HEK293 (cell line): Measurements from ENCODE around the gene VPS35L.

Experiments
- CTCF ChIA-PET: fragments of 350-600 bp; formaldehyde crosslinking; extraction: SDS; loops from one replicate; lab custom pipeline; 2021; ENCODE audit warnings: antibody characterized with exemption; lab: Yijun Ruan, JAX
- POLR2A ChIA-PET: fragments of 300-600 bp; formaldehyde crosslinking; extraction: SDS; loops from one replicate; lab custom pipeline; 2020; ENCODE audit warnings: antibody characterized with exemption, inconsistent platforms; lab: Yijun Ruan, JAX
- H3K27ac ChIP-seq: fragments of 200-500 bp; sonication (Bioruptor generic); 2 replicates; pipeline ENCODE4 v1.5.1; 2014; ENCODE audit warnings: low read depth, low read length, control low read depth, inconsistent platforms; ENCODE audit errors: extremely low read depth
- H3K36me3 ChIP-seq, 2 experiments: fragments of 200-500 bp in 1 of 2; sonication (Bioruptor generic) in 1 of 2; 1 replicate in 1 of 2; 2 replicates in 1 of 2; pipeline ENCODE4 v1.5.1; 2014 to 2017; ENCODE audit warnings: inconsistent platforms in 2 of 2, low read length in 2 of 2; ENCODE audit not compliant: control insufficient read depth in 2 of 2, insufficient read depth in 1 of 2
- H3K4me1 ChIP-seq: fragments of 200-500 bp; sonication (Bioruptor generic); 2 replicates; pipeline ENCODE4 v1.5.1; 2014; ENCODE audit warnings: mild to moderate bottlenecking, low read length, inconsistent platforms; ENCODE audit not compliant: control insufficient read depth, insufficient read depth
- H3K4me3 ChIP-seq: 2 replicates; pipeline ENCODE4 v1.5.1; 2011; ENCODE audit warnings: low read depth, mild to moderate bottlenecking, control low read depth, low read length, moderate library complexity
- H3K9me3 ChIP-seq: fragments of 200-500 bp; sonication (Bioruptor generic); 2 replicates; pipeline ENCODE4 v1.5.1; 2014; ENCODE audit warnings: low read depth, low read length, inconsistent platforms; ENCODE audit not compliant: control insufficient read depth, insufficient read depth
- GLIS2 ChIP-seq: fragments of 450-650 bp; formaldehyde crosslinking; IDR thresholded peaks from 2 replicates; pipeline ENCODE4 v1.5.1; 2016; ENCODE audit warnings: missing biosample characterization, missing genetic modification characterization
- REST ChIP-seq: fragments of 450-650 bp; formaldehyde crosslinking; IDR thresholded peaks from 2 replicates; pipeline ENCODE4 v1.5.1; 2016; ENCODE audit warnings: missing biosample characterization, missing genetic modification characterization
- ZBTB8A ChIP-seq: fragments of 450-650 bp; formaldehyde crosslinking; IDR thresholded peaks from 2 replicates; pipeline ENCODE4 v1.5.1; 2016; ENCODE audit warnings: missing biosample characterization, missing genetic modification characterization
- ZNF214 ChIP-seq: fragments of 450-650 bp; formaldehyde crosslinking; IDR thresholded peaks from 2 replicates; pipeline ENCODE4 v1.5.1; 2017; ENCODE audit warnings: missing biosample characterization, mild to moderate bottlenecking, missing genetic modification characterization, borderline replicate concordance
- ZNF280D ChIP-seq: fragments of 450-650 bp; formaldehyde crosslinking; IDR thresholded peaks from 2 replicates; pipeline ENCODE4 v1.5.1; 2016; ENCODE audit warnings: missing biosample characterization, missing genetic modification characterization
- ZNF311 ChIP-seq: fragments of 450-650 bp; formaldehyde crosslinking; IDR thresholded peaks from 2 replicates; pipeline ENCODE4 v1.5.1; 2017; ENCODE audit warnings: missing biosample characterization, missing genetic modification characterization, borderline replicate concordance
- ZNF391 ChIP-seq: fragments of 450-650 bp; formaldehyde crosslinking; IDR thresholded peaks from 2 replicates; pipeline ENCODE4 v1.5.1; 2016; ENCODE audit warnings: low read depth, missing biosample characterization, missing genetic modification characterization, borderline replicate concordance
- ZNF394 ChIP-seq: fragments of 450-650 bp; formaldehyde crosslinking; IDR thresholded peaks from 2 replicates; pipeline ENCODE4 v1.5.1; 2016; ENCODE audit warnings: missing biosample characterization, missing genetic modification characterization, mild to moderate bottlenecking, moderate library complexity, borderline replicate concordance
- ZNF433 ChIP-seq: fragments of 450-650 bp; formaldehyde crosslinking; IDR thresholded peaks from 2 replicates; pipeline ENCODE4 v1.5.1; 2016; ENCODE audit warnings: missing biosample characterization, missing genetic modification characterization, low read depth
- ZNF514 ChIP-seq: fragments of 450-650 bp; formaldehyde crosslinking; IDR thresholded peaks from 2 replicates; pipeline ENCODE4 v1.5.1; 2016; ENCODE audit warnings: missing biosample characterization, missing genetic modification characterization
- ZNF549 ChIP-seq: fragments of 450-650 bp; IDR thresholded peaks from 2 replicates; pipeline ENCODE4 v1.5.1; 2018; ENCODE audit warnings: missing biosample characterization, missing genetic modification characterization, mild to moderate bottlenecking, inconsistent platforms, moderate library complexity
- ZNF585B ChIP-seq: fragments of 450-650 bp; formaldehyde crosslinking; IDR thresholded peaks from 2 replicates; pipeline ENCODE4 v1.5.1; 2016; ENCODE audit warnings: missing biosample characterization, missing genetic modification characterization
- TF ChIP-seq, protein P1 (sequence below): fragments of 450-650 bp; formaldehyde crosslinking; IDR thresholded peaks from 2 replicates; pipeline ENCODE4 v1.5.1; 2017; ENCODE audit warnings: missing biosample characterization, missing genetic modification characterization
- TF ChIP-seq, protein P2 (sequence below): fragments of 450-650 bp; formaldehyde crosslinking; IDR thresholded peaks from 2 replicates; pipeline ENCODE4 v1.5.1; 2016; ENCODE audit warnings: missing biosample characterization, missing genetic modification characterization, borderline replicate concordance
- TF ChIP-seq, protein P3 (sequence below): fragments of 450-650 bp; formaldehyde crosslinking; IDR thresholded peaks from 2 replicates; pipeline ENCODE4 v1.5.1; 2016; ENCODE audit warnings: missing biosample characterization, missing genetic modification characterization

VPS35L gene

GRCh38 chr16:19574615-19575014, 19.1 kb downstream of the VPS35L start:
- peaks cover 11 to 61% of the 10 kb centered on the region in 2 experiments; a peak in 2 of 3 replicates for H3K36me3 ChIP-seq
- H3K27ac ChIP-seq = no peak overlapping the region
- no peak overlapping the region for H3K4me3 ChIP-seq
- ChIA-PET POLR2A (no interaction called here), CTCF (interaction anchor here (0.6 to 1.0 kb wide), 4 partner anchors 9 to 317 kb away, joined by 3 to 7 read pairs (median 3); no protein-coding TSS in a partner anchor)
- no peaks in the 10 kb centered on the region for H3K9me3 ChIP-seq
- H3K4me1 ChIP-seq = no peaks in the 10 kb centered on the region
- TF ChIP-seq GLIS2 (tag by site-specific recombination) (no peak), ZBTB8A (tag by site-specific recombination) (no peak), ZNF514 (tag by site-specific recombination) (no peak), ZNF311 (no peak), ZNF394 (tag by site-specific recombination) (no peak), ZNF214 (tag by site-specific recombination) (no peak), ZNF391 (no peak), ZNF433 (tag by site-specific recombination) (no peak), ZNF280D (tag by site-specific recombination) (no peak), ZNF585B (tag by site-specific recombination) (no peak), REST (no peak), ZNF549 (no peak)
- TF ChIP-seq, protein P1, sequence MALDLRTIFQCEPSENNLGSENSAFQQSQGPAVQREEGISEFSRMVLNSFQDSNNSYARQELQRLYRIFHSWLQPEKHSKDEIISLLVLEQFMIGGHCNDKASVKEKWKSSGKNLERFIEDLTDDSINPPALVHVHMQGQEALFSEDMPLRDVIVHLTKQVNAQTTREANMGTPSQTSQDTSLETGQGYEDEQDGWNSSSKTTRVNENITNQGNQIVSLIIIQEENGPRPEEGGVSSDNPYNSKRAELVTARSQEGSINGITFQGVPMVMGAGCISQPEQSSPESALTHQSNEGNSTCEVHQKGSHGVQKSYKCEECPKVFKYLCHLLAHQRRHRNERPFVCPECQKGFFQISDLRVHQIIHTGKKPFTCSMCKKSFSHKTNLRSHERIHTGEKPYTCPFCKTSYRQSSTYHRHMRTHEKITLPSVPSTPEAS (tag by site-specific recombination) = no peak
- TF ChIP-seq, protein P2, sequence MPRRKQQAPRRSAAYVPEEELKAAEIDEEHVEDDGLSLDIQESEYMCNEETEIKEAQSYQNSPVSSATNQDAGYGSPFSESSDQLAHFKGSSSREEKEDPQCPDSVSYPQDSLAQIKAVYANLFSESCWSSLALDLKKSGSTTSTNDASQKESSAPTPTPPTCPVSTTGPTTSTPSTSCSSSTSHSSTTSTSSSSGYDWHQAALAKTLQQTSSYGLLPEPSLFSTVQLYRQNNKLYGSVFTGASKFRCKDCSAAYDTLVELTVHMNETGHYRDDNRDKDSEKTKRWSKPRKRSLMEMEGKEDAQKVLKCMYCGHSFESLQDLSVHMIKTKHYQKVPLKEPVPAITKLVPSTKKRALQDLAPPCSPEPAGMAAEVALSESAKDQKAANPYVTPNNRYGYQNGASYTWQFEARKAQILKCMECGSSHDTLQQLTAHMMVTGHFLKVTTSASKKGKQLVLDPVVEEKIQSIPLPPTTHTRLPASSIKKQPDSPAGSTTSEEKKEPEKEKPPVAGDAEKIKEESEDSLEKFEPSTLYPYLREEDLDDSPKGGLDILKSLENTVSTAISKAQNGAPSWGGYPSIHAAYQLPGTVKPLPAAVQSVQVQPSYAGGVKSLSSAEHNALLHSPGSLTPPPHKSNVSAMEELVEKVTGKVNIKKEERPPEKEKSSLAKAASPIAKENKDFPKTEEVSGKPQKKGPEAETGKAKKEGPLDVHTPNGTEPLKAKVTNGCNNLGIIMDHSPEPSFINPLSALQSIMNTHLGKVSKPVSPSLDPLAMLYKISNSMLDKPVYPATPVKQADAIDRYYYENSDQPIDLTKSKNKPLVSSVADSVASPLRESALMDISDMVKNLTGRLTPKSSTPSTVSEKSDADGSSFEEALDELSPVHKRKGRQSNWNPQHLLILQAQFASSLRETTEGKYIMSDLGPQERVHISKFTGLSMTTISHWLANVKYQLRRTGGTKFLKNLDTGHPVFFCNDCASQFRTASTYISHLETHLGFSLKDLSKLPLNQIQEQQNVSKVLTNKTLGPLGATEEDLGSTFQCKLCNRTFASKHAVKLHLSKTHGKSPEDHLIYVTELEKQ (tag by site-specific recombination) = no peak
- TF ChIP-seq, protein P3, sequence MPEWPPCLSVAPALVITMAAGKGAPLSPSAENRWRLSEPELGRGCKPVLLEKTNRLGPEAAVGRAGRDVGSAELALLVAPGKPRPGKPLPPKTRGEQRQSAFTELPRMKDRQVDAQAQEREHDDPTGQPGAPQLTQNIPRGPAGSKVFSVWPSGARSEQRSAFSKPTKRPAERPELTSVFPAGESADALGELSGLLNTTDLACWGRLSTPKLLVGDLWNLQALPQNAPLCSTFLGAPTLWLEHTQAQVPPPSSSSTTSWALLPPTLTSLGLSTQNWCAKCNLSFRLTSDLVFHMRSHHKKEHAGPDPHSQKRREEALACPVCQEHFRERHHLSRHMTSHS = no peak
